Smooth muscle cell of the brain vasculature (primary cell): ENCODE results near the gene OR52L1.
"Not testable (repeated sequence)": the region's sequence is repeated elsewhere in the genome, so short reads cannot be mapped to it uniquely, and the experiment has no call there.

Experiments
- DNase-seq: peaks from one replicate; pipeline ENCODE4 v3.0.0-alpha.2; 2012; ENCODE audit warnings: low read depth, low spot score

OR52L1 gene

DNA sequence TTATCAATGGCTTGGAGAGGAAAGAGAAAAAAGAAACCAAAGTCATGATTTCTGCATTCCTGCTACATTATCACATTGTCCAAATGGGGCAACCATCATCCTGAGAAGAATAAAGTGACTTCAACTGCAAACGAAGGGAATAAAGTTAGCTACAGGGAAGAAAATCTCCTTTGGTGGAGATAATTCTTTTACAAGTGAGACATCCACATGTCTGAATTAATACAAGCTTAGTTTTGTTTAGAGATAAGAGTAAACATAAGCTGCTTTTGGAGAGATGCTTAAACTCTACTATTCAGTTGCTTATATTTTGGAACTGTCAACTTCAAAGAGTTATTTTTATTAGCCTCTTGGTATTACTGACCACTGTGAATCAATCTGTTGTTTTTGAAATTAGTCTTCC is at the start of gene OR52L1:
Gene OR52L1, minus strand, starts transcription at position 101 of the 400 bp plus-strand sequence. Its CDS starts 55 bp downstream, at position 46.
- no peak for DNase-seq

DNA sequence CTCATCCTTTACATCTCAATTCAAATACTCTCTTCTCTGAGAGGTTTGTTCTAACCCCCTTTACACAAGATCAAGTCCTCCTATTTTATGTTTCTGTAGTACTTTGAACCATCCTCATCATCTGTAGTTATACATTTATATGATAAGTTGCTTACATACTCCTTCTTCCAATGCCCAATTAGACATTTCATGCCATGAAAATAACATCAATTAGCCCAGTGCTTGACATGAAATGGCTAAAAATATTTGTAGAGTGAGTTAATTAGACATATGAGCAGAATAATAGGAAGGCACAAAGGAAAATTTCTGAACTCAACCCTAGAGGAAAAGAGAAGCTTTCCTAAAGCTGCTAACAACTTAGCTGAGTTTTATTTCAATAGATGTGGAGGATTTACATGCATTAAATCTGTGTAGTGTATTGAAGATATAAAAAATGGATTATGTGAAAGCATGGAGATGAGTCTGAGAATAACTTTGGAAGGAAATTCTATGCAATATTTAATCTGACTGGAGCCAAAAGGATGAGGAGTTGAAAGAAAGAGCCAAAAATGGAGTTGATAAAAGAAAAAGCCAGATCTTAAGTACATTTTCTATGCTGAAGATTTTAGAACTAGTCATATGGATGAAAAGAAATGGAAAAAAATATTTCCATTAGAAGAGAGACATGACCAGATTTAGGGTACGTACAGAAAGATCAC is 44.1 kb upstream of the OR52L1 start, which contains the start of gene OR56A1:
Gene OR56A1, minus strand, starts transcription at position 51 of the 698 bp plus-strand sequence. CDS start 3,066 bp downstream, outside the sequence.
- no peak for DNase-seq

DNA sequence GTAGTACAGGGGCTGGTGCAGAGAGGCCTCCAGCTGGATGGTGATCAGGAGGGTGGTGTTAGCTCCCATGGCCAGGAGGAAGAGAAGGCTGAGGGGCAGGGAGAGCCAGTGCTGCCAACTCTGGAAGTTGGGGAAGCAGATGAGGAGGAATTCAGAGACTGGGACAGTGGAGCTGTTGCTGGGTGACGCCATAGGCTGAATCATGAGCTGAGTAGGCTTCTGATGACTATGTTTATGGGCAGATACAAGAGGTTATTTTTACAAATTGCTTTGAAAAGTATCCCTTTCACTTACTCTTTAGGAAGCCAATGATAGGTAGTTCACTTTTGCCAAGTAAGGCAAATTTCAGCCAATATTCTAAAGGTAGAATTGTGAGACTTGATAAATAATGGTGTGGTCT is 40.7 kb upstream of the OR52L1 start:
- no peak for DNase-seq

DNA sequence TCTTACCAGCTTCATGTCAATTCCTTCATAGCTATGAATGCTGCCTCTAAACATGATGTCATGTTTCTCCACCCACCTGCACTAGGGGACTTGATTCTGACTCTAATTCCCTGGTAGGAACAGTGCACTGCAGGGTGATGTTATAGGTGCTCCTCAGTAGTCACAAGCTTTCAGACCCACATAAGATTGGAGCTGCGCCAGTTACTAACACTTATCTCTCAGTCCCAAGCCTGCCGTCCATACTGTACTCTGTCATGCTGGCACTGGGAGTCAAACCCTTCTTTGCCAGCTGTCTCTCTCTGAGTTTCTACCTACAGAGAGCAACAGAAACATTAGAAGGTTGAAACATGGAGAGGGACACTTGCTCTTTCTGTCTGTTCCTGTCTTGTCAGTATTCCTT is 38.3 kb upstream of the OR52L1 start:
- DNase-seq: no peak

DNA sequence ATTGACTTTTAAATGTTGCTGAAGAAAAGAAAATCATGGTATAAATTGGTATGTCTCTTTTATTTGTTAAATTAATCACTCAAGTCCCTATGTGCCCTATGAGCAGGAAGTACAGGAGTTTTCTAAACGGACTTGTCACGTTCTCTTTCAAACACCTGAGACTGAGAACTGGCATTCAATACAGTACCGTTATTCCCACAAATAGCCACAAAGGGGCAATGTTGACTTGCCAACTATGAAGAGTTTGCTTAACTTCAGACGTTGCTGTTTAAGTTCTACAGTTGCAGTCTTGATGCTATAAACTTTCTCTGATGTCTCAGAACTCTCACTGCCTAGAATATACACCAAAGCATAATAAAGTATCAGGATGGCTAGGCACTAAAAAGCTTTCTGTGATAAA is 36.2 kb upstream of the OR52L1 start:
- DNase-seq: no peak

DNA sequence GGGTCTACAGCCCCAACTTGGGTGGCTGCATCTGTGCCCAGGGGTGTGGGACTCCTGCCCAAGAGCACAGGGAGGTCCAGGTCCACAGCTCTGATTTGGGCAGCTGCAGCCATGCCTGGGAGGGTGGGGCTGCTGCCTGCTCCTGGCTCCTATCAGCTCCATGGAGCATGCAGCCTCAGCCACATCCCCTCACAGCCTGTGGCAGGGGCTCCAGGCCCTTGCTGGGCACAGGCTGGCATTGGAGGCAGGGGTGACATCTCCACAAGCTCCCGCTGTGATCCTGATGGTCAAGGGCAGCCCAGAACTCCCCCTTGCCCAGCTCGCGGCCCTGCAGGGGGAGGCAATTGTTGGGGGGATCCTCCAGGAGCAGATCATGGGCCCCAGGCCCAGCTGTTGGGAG is 26.3 kb upstream of the OR52L1 start:
- no peak for DNase-seq

DNA sequence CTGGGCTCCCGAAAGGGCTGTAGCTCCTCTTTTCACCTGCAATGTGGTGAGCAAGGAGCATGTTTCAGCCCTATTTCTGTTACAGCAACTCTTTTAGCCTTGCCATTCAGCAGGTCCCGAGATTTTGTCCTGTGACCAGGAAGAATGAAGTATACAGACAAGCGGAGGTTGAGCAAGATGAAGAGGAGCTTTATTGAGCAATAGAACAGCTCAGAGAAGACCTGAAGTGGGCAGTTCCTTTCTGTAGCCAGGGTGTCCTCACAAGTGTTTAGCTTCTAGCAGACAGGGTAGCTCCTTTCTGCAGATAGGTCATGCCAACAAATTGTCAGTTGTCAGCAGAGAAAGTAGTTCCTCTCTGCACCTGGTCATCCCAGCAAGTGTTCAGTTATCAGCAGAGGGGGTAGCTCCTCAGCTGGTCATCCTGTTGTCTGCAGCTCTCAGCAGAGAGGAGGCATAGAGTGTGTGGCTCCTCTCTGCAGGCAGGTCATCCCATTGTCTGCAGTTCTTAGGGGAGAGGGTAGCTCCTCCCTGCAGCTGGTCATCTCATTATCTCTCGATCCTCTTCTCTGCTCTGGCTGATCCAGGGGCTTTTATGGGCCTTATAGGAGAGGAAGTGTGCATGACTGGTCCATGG is 25.4 kb upstream of the OR52L1 start:
- no peak for DNase-seq

DNA sequence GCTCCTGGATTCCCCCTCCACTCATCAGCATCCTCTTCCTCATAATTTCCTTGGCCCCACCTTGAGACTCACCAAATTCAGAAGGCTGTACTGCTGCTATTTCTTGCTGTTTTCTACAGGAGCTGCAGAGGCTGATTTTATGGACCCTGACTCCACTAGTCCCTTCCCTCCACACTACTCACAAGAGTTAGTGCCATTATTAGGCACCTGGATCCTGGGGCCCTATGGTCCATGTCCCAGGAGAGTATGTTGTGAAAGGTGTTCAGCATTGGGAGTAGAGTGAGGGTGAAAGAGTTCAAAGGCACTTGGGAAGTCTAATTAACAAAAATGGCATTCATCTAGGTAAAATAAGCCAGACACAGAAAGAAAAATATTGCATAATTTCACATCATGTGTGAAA is 20.1 kb upstream of the OR52L1 start, which contains the start of gene OR56A4:
Gene OR56A4, minus strand, starts transcription at position 101 of the 400 bp plus-strand sequence. CDS start 3,954 bp downstream, outside the sequence.
- DNase-seq: no peak

DNA sequence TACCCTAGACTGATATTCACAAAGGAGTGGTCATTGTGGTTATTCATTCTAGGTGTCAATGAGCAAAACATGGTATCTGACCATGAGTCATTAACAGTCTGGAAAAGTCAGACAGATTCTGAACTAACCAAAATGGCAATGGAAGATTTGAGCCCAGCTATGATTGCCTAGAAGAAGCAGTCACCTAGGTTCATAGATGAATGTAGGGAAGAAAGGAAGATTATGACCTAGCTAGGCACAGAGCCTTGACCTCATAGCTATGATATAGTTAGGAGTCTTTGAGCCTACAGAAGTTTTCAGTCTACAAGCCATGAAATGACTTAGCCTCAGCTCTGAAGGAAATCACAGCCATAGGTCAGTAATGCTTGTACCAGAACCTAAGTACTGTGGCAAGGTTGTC is 19.6 kb upstream of the OR52L1 start:
- DNase-seq: no peak

DNA sequence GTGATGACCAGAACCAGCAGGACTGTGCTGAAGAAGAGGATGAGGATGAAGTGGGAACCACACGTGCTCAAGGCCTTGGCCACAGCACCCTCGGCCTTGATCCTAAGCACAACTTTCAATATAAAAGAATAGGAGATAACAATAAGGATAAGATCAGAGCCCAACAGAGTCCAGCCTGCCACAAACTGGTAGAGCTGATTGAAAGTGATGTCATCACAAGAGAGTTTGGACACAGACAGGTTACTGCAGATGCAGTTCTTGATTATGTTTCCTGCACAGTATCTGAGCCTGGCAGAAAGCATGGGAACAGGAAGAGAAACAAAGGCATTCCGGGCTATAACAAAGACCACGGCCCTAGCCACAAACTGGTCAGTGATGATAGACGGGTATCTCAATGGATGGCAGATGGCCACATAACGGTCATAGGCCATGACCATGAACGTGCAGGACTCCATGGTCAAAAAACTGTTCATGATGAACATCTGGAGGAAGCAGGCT is 15.5 kb upstream of the OR52L1 start:
- DNase-seq: no peak

DNA sequence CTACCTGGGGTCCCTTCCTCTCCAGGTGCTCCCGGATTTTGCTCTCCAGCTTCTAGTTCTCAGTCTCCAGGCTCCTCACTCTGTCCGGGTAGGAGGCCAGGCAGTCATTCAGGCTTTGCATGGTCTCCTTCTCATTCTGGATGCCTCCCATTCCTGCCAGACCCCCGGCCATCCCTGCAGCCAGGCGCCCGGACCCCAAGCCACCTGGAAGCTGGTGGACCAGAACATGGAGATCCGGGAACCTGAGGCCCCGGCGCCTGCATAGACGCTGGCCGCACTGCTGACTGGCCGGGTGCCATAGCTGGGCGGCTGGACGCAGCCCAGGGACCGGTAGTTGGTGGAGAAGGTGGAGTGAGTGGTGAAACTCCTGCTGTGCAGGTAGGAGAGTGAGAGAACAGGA is 8.0 kb upstream of the OR52L1 start:
- no peak for DNase-seq

DNA sequence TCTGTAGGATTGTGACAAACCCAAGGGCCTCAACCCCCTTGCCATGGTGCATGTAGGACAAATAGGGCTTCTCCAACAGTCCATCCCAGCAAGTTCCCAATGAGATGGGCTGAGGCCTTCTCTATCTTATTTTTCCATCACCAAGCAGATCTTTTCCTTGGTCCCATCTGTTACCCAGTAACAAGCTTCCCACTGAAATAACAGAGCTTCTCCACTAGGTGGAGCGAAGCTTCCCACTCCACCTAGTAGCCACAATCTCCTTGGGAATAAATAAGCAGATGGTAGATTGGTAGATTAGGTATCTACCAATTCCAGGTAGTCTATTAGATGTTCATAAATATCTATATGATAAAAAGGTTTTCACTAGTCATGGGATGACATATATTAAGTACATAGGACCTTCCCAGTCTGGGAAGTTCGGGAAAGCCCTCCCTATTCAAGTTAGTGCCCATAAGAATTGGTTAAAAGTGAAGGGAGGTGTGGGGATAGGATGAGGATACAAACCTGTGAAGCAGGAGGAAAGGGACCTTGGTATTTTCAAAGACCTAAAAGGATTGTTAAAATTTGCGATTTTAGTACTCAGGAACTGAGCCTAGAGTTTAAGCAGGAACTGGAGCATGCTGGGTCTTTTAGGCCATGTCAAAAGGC is 5.9 kb upstream of the OR52L1 start:
- no peak for DNase-seq

DNA sequence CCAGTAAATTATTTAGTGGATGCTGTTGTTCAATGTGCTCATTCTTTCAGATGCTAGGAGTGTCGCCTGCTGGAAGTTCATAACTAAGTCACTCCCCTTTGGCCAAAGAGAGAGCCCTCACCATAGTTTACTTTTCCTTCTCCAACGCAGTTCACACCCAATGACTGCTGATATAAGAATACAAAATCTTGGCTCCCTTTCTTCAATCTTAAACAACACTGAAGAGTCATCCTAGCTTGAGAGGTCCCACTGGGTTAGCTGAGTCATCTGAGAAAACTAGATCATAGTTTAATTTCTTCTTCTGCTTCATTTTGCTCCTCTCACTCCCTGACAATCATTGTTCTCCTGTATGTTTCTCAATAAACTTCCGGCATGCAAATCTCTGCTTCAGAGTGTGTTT is 5.4 kb upstream of the OR52L1 start:
- DNase-seq: no peak

DNA sequence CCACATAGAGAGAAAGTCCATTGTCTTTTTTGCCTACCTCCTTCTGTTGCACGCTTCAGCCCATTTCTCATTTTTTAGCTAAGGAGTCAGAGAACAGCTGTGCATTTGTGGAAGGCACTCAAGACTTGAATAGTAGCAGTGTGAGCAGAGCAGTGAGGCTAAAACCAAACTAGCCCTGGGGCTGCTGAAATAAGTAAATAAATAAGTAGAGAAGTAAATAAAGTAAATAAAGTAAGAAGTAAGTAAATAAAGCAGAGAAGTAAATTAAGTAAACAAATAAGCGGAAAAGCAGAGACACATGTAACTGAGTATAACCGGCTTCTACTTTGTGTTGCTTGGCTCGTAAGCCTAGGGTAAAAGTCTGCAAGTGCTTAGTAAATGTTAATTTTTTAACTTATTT is 2.4 kb upstream of the OR52L1 start:
- no peak for DNase-seq

DNA sequence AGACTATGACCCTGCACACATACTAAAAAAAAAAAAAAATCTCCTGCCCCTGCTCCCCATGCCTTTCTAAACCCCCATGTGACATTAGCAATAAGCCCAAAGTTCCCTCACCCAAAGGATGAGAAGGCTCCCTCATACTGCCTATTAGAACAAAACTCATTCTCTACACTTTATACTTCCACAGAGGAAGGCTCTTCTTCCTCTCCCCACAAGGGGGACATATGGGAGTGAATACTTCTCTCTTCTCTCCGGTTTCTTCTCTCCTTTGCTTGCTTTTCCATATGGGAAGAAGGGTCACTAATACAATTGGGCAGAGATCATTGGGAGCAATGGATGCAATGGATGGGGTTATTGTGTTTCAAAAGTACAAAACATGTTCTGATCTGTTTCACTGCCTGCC is 3.3 kb downstream of the OR52L1 start:
- no peak for DNase-seq

DNA sequence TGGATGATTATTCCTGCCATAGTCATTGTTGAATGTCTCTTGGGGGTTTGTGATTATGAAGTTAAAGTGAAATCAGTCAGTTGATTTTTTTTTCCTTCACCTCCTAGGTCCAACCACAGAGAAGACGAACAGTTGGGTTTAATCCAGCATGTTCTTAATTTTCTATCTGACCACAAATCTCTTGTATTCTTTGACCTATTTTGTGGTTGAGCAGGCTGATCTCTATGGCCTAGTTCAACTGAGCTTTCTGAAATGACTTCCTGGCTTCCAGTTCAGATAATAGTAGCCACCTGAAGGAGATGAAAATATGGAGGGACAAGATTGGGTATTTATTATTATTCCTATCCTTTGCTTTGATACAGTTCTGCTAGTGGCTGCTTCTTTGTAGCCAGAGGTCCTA is 13.3 kb downstream of the OR52L1 start:
- DNase-seq: no peak

DNA sequence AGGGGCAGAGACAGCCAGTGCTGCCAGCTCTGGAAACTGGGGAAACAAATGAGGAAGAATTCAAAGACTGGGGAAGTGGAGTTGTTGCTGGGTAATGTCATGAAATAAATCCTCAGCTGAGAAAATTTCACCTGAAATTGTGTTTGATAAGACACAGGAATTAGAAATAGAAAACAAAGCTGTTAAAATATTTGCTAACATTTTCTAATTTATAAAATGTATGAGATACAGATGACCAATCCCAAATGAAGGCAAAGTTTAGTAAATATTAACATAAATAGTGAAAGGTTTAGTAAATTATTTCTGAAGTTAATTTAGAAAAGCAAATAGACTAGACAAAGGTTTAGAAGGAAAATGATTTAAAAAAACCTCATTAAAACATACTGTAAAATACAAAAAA is 18.4 kb downstream of the OR52L1 start, which contains the start of gene OR56A5:
Gene OR56A5, minus strand, starts transcription at position 101 of the 400 bp plus-strand sequence. Its CDS starts 0 bp downstream, at position 101.
- no peak for DNase-seq

DNA sequence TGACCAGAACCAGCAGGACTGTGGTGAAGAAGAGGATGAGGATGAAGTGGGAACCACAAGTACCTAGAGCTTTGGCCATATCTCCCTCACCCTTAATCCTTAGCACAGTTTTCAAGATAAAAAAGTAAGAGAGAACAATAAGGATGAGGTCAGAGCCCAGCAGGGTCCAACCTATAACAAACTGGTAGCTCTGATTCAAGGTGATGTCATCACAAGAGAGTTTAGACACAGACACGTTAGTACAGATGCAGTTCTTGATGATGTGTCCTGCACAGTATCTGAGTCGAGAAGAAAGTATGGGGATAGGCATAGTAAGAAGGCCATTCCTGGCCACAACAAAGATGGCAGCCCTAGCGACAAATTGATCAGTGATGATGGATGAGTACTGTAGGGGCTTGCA is 19.1 kb downstream of the OR52L1 start:
- DNase-seq: no peak

DNA sequence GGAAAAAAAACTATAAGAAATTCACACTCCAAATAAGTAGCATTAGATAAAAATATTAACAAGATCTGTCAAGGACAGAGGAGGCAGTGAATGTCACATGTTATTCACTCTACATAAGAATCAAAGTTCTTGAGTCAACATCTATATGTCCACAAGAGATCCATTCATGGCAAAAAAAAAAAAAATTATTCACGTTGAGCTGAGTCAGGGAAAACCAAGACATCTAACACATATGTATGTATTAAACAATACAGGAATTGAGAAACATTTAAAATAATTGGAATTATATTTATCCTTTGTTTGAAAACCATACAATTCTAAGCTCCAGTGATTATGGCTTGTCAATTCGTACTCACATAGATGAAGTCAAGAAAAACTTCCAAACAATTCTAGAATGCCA is 19.8 kb downstream of the OR52L1 start:
- no peak for DNase-seq

DNA sequence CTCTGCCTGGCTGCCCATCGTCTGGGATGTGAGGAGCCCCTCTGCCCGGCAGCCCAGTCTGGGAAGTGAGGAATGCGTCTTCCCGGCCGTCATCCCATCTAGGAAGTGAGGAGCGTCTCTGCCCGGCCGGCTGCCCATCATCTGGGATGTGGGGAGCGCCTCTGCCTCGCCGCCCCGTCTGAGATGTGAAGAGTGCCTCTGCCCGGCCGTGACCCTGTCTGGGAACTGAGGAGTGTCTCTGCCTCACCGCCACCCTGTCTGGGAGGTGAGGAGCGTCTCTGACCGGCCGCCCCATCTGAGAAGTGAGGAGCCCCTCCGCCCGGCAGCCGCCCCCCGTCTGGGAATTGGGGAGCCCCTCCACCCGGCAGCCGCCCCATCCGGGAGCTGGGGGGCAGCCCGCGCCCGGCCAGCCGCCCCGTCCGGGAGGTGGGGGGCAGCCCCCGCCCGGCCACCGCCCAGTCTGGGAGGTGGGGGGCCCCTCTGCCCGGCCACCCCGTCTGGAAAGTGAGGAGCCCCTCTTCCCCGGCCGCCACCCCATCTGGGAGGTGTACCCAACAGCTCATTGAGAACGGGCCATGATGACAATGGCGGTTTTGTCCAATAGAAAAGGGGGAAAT is 26.0 kb downstream of the OR52L1 start:
- not testable (repeated sequence) for DNase-seq

DNA sequence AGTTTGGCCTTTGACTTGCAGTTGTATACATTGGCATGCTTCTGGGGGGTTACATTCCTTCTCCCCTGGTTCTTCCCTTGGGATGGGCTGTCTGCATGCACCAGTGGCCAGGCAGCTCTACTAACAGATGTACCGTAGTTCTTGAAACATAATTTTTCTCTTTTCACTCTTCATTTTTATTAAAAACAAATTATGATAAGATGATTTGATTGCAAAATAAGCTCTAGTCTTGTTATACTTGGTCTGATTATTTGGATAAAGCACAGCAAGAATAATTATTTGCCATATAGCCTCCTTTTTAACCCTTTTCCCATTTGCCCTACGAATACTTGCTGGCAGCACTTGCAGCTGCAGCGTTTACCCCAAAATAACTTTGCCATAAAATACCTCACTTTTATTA is 31.2 kb downstream of the OR52L1 start:
- DNase-seq: no peak

DNA sequence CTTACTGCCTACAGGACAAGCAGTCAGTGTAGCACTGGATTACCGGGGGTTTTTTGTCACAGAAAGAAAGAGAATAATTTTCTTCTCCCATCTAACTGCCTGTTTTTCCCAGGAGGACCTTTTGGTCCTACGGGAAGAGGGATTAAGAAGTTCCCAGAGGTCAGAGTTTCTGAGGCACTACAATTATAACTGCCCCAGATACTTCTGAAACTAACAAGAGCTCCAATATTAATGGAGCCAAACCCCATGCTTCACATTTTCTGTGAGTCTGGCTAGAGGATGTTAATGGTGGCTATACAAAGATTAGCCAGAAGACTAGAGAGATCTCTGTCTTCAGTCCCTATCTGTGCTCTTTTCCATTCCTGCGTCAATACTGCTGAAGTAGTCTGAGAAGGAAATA is 44.8 kb downstream of the OR52L1 start, which contains the start of gene OR56A3:
Gene OR56A3, plus strand, starts transcription at position 301 of the 400 bp plus-strand sequence. CDS start 5,096 bp downstream, outside the sequence.
- DNase-seq: no peak
